Measurements from ENCODE around the gene FUS.
A peak's percentile ranks its signal among the peaks of the same experiment; 100 is the strongest.
"Not testable (repeated sequence)": the region's sequence is repeated elsewhere in the genome, so short reads cannot be mapped to it uniquely, and the experiment has no call there.

The FUS gene

DNA sequence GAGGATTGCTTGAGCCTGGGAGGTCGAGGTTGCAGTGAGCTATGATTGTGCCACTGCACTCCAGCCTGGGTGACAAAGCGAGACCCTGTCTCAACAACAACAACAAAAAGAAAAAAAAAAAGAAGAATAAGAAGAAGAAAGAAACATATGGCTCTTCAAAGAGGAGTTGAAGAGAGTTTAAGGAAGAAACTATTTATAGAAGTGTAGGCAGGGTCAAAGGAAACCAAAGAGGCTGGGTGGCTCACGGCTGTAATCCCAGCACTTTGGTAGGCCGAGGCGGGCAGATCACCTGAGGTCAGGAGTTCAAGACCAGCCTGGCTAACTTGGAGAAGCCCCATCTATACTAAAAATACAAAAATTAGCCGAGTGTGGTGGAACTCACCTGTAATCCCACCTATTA is 29.0 kb upstream of the FUS start:
- not testable (repeated sequence) for H3K4me1 ChIP-seq (ENCODE audit: control insufficient read depth in 2 of 2, insufficient read depth in 1 of 2, low read depth in 1 of 2, low read length in 2 of 2); H2BK15ac ChIP-seq (ENCODE audit: low read length); H3K9me3 ChIP-seq (replicated peaks in 1 of 2; ENCODE audit: control insufficient read depth in 2 of 2, insufficient read depth in 1 of 2, low read depth in 1 of 2, low read length in 2 of 2); H3K27ac ChIP-seq (replicated peaks; ENCODE audit: low read length); H3K79me1 ChIP-seq (ENCODE audit: low read depth, low read length); H2BK5ac ChIP-seq (ENCODE audit: low read length); H3K4ac ChIP-seq (ENCODE audit: low read length); H3K9ac ChIP-seq (ENCODE audit: low read depth, low read length, poor library complexity); H2BK12ac ChIP-seq (ENCODE audit: low read length); H4K8ac ChIP-seq (ENCODE audit: low read depth, low read length); H3K4me3 ChIP-seq (ENCODE audit: low read length in 2 of 2); H3K14ac ChIP-seq (ENCODE audit: low read length); H4K91ac ChIP-seq (ENCODE audit: low read depth, low read length, poor library complexity); H3K4me2 ChIP-seq (ENCODE audit: insufficient read depth, low read length, poor library complexity, severe bottlenecking); H3K23ac ChIP-seq (ENCODE audit: low read depth, low read length, poor library complexity); H3K36me3 ChIP-seq (replicated peaks in 1 of 2; ENCODE audit: control insufficient read depth in 2 of 2, insufficient read depth in 2 of 2, low read length in 2 of 2); DNase-seq (ENCODE audit: low spot score); H3K18ac ChIP-seq (ENCODE audit: low read length); H2AFZ ChIP-seq (ENCODE audit: low read length); H2AK5ac ChIP-seq (ENCODE audit: low read depth, low read length); H2BK120ac ChIP-seq (ENCODE audit: low read depth, low read length)
- H3K27me3 ChIP-seq (ENCODE audit: control insufficient read depth in 3 of 3, insufficient read depth in 3 of 3, low read depth in 1 of 3, low read length in 3 of 3) = peaks cover 0 to 41% (median 25%) of the 10 kb centered on the region in 3 experiments
- WGBS, 2 donors (ENCODE audit: extremely low coverage in 2 of 2, insufficient read length in 2 of 2, insufficient replicate concordance in 1 of 2) = no CpG with 5 or more reads among the region's 6 CpGs

DNA sequence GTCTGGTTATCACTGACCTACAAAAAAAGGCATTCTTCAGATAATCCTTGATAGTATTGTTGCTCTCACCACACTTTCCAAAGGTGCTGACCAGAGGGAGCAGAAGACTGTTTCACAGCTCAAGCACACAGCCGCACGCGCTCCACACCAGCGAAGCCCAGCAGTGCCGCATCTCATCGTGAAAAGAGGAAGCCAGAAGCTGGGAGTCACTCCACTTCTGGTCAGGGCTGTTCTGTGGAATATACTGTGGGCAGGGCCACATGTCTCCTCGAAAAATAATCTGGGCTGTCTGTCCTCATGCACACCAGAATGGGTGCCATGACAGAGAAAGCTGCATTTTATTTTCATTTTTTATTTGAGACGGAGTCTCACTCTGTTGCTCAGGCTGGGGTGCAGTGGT is 22.8 kb upstream of the FUS start:
- Histone ChIP-seq H3K14ac (ENCODE audit: low read length) (no peak overlapping the region), H3K4me3 (ENCODE audit: low read length in 2 of 2) (no peak overlapping the region), H3K36me3 (replicated peaks in 1 of 2; ENCODE audit: control insufficient read depth in 2 of 2, insufficient read depth in 2 of 2, low read length in 2 of 2) (no peaks in the 10 kb centered on the region), H3K27me3 (ENCODE audit: control insufficient read depth in 3 of 3, insufficient read depth in 3 of 3, low read depth in 1 of 3, low read length in 3 of 3) (peaks cover 0 to 3% (median 0%) of the 10 kb centered on the region in 3 experiments), H3K4me1 (ENCODE audit: control insufficient read depth in 2 of 2, insufficient read depth in 1 of 2, low read depth in 1 of 2, low read length in 2 of 2) (peaks cover 0 to 4% of the 10 kb centered on the region in 2 donors), H3K27ac (replicated peaks; ENCODE audit: low read length) (no peak overlapping the region), H2AFZ (ENCODE audit: low read length) (peak overlapping the region; percentile 19), H3K4ac (ENCODE audit: low read length) (no peak overlapping the region), H4K8ac (ENCODE audit: low read depth, low read length) (no peak overlapping the region), H3K9me3 (replicated peaks in 1 of 2; ENCODE audit: control insufficient read depth in 2 of 2, insufficient read depth in 1 of 2, low read depth in 1 of 2, low read length in 2 of 2) (no peaks in the 10 kb centered on the region), H3K9ac (ENCODE audit: low read depth, low read length, poor library complexity) (no peak overlapping the region), H2BK5ac (ENCODE audit: low read length) (no peak overlapping the region), H2BK120ac (ENCODE audit: low read depth, low read length) (no peak overlapping the region), H3K23ac (ENCODE audit: low read depth, low read length, poor library complexity) (no peak overlapping the region), H2AK5ac (ENCODE audit: low read depth, low read length) (no peak overlapping the region), H3K18ac (ENCODE audit: low read length) (peak overlapping the region; percentile 51), H2BK12ac (ENCODE audit: low read length) (peak overlapping the region; percentile 31), H3K79me1 (ENCODE audit: low read depth, low read length) (no peaks in the 10 kb centered on the region), H3K4me2 (ENCODE audit: insufficient read depth, low read length, poor library complexity, severe bottlenecking) (no peak overlapping the region), H4K91ac (ENCODE audit: low read depth, low read length, poor library complexity) (no peak overlapping the region), H2BK15ac (ENCODE audit: low read length) (no peak overlapping the region)
- no CpG with 5 or more reads among the region's 8 CpGs for WGBS, 2 donors (ENCODE audit: extremely low coverage in 2 of 2, insufficient read length in 2 of 2, insufficient replicate concordance in 1 of 2)
- DNase-seq (ENCODE audit: low spot score) = no peak

DNA sequence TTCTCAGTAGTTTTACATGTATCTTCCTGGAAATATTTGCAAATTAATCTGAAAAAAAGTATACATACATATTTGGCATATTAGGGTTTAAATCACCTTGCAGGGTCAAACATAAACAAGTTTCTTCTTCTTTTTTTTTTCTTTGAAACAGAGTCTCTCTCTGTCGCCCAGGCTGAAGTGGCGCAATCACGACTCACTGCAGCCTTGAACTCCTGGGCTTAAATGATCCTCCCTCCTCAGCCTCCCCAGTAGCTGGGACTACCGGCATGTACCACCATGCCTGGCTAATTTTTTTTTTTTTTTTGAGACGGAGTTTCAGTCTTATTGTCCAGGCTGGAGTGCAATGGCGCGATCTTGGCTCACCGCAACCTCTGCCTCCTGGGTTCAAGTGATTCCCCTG is 12.6 kb upstream of the FUS start:
- Histone ChIP-seq H2BK120ac (ENCODE audit: low read depth, low read length) (no peak overlapping the region), H2BK15ac (ENCODE audit: low read length) (no peak overlapping the region), H2AFZ (ENCODE audit: low read length) (no peak overlapping the region), H2BK12ac (ENCODE audit: low read length) (no peak overlapping the region), H3K79me1 (ENCODE audit: low read depth, low read length) (no peaks in the 10 kb centered on the region), H3K23ac (ENCODE audit: low read depth, low read length, poor library complexity) (no peak overlapping the region), H3K9me3 (replicated peaks in 1 of 2; ENCODE audit: control insufficient read depth in 2 of 2, insufficient read depth in 1 of 2, low read depth in 1 of 2, low read length in 2 of 2) (peaks cover 0 to 5% of the 10 kb centered on the region in 2 donors), H3K4ac (ENCODE audit: low read length) (no peak overlapping the region), H4K8ac (ENCODE audit: low read depth, low read length) (no peak overlapping the region), H3K27ac (replicated peaks; ENCODE audit: low read length) (no peak overlapping the region), H3K4me2 (ENCODE audit: insufficient read depth, low read length, poor library complexity, severe bottlenecking) (no peak overlapping the region), H3K4me1 (ENCODE audit: control insufficient read depth in 2 of 2, insufficient read depth in 1 of 2, low read depth in 1 of 2, low read length in 2 of 2) (peaks cover 3 to 5% of the 10 kb centered on the region in 2 donors), H4K91ac (ENCODE audit: low read depth, low read length, poor library complexity) (no peak overlapping the region), H3K18ac (ENCODE audit: low read length) (no peak overlapping the region), H2AK5ac (ENCODE audit: low read depth, low read length) (no peak overlapping the region), H3K27me3 (ENCODE audit: control insufficient read depth in 3 of 3, insufficient read depth in 3 of 3, low read depth in 1 of 3, low read length in 3 of 3) (peaks cover 0 to 3% (median 0%) of the 10 kb centered on the region in 3 experiments), H3K9ac (ENCODE audit: low read depth, low read length, poor library complexity) (no peak overlapping the region), H3K4me3 (ENCODE audit: low read length in 2 of 2) (no peak overlapping the region), H2BK5ac (ENCODE audit: low read length) (no peak overlapping the region), H3K36me3 (replicated peaks in 1 of 2; ENCODE audit: control insufficient read depth in 2 of 2, insufficient read depth in 2 of 2, low read length in 2 of 2) (no peaks in the 10 kb centered on the region), H3K14ac (ENCODE audit: low read length) (no peak overlapping the region)
- no CpG with 5 or more reads among the region's 8 CpGs for WGBS, 2 donors (ENCODE audit: extremely low coverage in 2 of 2, insufficient read length in 2 of 2, insufficient replicate concordance in 1 of 2)
- no peak for DNase-seq (ENCODE audit: low spot score)

DNA sequence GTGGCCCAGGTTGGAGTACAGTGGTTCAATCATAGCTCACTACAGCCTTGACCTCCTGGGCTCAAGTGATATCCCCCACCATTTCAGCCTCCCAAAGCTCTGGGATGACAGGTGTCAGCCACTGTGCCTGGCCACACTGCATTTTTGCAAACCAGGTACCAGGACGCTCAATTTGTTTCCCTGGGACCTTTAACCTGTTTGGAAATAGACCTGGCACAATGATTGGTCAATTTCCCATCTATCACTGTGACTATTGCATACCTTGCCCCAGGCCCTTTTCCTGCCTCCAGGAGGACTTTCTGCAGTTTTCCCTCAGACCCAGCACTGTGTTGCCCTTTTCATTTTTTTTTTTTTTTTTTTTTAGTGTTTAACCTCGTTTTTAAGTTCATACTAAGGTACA is 11.1 kb upstream of the FUS start:
- no peak overlapping the region for H2BK15ac ChIP-seq (ENCODE audit: low read length)
- no peaks in the 10 kb centered on the region for H3K36me3 ChIP-seq (replicated peaks in 1 of 2; ENCODE audit: control insufficient read depth in 2 of 2, insufficient read depth in 2 of 2, low read length in 2 of 2)
- no peak overlapping the region for H3K27ac ChIP-seq (replicated peaks; ENCODE audit: low read length)
- H2BK120ac ChIP-seq (ENCODE audit: low read depth, low read length) = no peak overlapping the region
- no peak overlapping the region for H3K23ac ChIP-seq (ENCODE audit: low read depth, low read length, poor library complexity)
- H3K9ac ChIP-seq (ENCODE audit: low read depth, low read length, poor library complexity) = no peak overlapping the region
- no peak overlapping the region for H4K91ac ChIP-seq (ENCODE audit: low read depth, low read length, poor library complexity)
- no peak overlapping the region for H2AFZ ChIP-seq (ENCODE audit: low read length)
- H3K4ac ChIP-seq (ENCODE audit: low read length) = no peak overlapping the region
- H3K4me1 ChIP-seq (ENCODE audit: control insufficient read depth in 2 of 2, insufficient read depth in 1 of 2, low read depth in 1 of 2, low read length in 2 of 2) = peaks cover 3 to 5% of the 10 kb centered on the region in 2 donors
- H3K18ac ChIP-seq (ENCODE audit: low read length) = no peak overlapping the region
- no peak overlapping the region for H3K4me2 ChIP-seq (ENCODE audit: insufficient read depth, low read length, poor library complexity, severe bottlenecking)
- no peak overlapping the region for H2BK5ac ChIP-seq (ENCODE audit: low read length)
- no peak for DNase-seq (ENCODE audit: low spot score)
- H4K8ac ChIP-seq (ENCODE audit: low read depth, low read length) = no peak overlapping the region
- H3K14ac ChIP-seq (ENCODE audit: low read length) = no peak overlapping the region
- H3K4me3 ChIP-seq (ENCODE audit: low read length in 2 of 2) = no peak overlapping the region
- no peak overlapping the region for H2BK12ac ChIP-seq (ENCODE audit: low read length)
- peaks cover 0 to 5% of the 10 kb centered on the region in 2 donors for H3K9me3 ChIP-seq (replicated peaks in 1 of 2; ENCODE audit: control insufficient read depth in 2 of 2, insufficient read depth in 1 of 2, low read depth in 1 of 2, low read length in 2 of 2)
- H2AK5ac ChIP-seq (ENCODE audit: low read depth, low read length) = no peak overlapping the region
- H3K27me3 ChIP-seq (ENCODE audit: control insufficient read depth in 3 of 3, insufficient read depth in 3 of 3, low read depth in 1 of 3, low read length in 3 of 3) = peaks cover 0 to 3% (median 0%) of the 10 kb centered on the region in 3 experiments
- no peaks in the 10 kb centered on the region for H3K79me1 ChIP-seq (ENCODE audit: low read depth, low read length)
- no CpG with 5 or more reads among the region's 2 CpGs for WGBS, 2 donors (ENCODE audit: extremely low coverage in 2 of 2, insufficient read length in 2 of 2, insufficient replicate concordance in 1 of 2)

Measured in neuronal stem cell (in vitro differentiated cells).